GM21737 (cell line): Measurements from ENCODE around the gene DNAH17.

Source experiments
- ATAC-seq: cut with Tn5 transposase; IDR thresholded peaks from one replicate; pipeline ENCODE4 v1.9.1; 2021; ENCODE audit warnings: mild to moderate bottlenecking, moderate library complexity; ENCODE audit not compliant: unreplicated experiment

DNAH17 gene

DNA sequence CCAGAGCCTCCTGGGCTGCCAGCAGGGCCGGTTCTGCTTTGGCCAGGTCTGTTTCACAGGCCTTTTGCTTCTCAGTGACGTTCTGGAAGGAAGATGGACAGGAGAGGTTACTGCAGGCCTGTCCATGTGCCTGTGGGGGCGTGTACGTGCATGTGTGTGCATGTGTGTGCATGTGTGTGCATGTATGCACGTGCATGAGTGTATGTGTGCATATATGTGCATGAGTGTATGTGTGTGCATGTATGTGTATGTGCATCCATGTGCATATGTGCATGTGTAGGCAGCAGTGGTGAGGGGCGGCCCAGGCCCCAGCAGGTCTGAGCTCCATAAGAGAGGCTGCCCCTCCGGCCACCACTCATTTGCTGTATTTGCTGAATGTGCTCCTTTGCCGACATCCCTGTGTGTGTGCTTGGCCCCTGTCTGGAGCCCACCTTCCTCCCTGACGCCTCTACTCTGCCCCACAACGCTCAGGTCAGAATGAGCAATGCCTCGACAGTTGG is 117.0 kb downstream of the DNAH17 start:
- no peak for ATAC-seq

GRCh38 chr17:78459696-78460095 is 117.5 kb downstream of the DNAH17 start:
- no peak for ATAC-seq

DNA sequence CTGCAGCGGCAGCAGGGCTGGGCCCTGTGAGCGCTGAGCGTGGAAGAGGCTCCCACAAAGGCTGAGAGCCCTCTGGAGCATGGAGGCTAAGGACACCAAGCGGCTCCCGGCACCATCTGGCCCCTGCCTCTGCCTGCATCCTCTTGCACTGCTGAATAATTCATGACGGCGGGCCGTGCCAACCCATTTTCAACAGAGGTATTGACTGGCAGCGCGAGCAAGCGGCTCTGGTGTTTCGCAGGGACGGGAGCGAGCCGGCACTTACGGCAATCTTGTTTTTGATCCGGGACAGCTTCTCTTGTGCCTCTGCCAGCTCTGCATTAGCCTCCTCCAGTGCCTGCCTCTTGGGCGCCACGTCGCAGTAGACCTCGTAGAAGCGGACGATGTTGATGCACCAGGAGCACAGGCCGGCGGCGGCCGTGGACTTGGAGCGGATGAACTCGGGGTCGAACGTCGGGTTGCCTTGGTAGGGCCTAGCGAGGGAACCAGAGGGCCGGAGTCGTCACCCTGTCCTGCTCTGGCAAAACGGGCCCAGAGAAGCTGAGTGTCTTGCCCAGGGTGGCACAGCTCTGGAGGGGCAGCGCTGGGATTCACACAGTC is 118.4 kb downstream of the DNAH17 start:
- ATAC-seq: no peak

- ATAC-seq: no peak
These were observed 119.1 kb downstream of the DNAH17 start for GRCh38 chr17:78458091-78458490.

DNA sequence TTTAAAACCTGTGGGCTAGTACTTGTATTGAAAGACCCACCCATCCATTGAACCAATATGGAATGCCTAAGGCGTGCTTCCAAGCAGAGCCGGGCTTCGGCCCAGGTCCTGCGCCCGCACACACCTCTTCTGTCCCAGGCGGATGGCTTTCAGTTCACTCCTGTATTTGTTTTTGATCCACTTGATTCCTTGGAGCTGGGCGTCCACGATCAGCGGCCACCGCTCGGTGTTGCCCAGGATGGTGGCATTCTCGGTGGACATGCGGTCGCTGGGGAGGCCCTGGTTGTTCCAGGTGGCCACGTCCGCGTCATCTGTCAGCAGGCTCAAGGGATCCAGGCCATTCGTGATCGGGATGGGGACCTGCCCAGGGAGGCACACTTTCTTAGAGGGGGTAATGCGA is 122.8 kb downstream of the DNAH17 start:
- no peak for ATAC-seq

DNA sequence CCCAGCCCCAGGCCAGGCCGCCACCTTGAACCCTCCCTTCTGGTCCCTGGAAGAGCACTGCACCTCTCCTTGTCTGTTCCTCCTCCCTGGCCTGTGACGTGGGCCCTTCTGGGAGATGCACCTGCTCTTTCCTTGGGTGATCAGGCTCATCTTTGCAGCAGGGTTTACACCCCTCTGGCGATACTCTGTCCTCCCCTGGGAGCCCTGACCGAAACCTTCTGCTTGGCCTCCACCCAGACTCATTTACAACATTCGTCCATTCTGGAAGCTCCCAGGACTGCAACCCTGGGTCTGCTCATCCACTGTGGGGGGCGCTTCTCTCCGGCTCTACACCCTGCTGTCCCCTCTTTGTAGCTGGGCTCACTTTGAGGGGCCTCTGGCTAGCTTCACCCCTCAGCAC is 125.4 kb downstream of the DNAH17 start:
- ATAC-seq: no peak

GRCh38 chr17:78450696-78451345 is 126.4 kb downstream of the DNAH17 start:
- no peak for ATAC-seq

GRCh38 chr17:78449983-78450595 is 127.1 kb downstream of the DNAH17 start:
- no peak for ATAC-seq

DNA sequence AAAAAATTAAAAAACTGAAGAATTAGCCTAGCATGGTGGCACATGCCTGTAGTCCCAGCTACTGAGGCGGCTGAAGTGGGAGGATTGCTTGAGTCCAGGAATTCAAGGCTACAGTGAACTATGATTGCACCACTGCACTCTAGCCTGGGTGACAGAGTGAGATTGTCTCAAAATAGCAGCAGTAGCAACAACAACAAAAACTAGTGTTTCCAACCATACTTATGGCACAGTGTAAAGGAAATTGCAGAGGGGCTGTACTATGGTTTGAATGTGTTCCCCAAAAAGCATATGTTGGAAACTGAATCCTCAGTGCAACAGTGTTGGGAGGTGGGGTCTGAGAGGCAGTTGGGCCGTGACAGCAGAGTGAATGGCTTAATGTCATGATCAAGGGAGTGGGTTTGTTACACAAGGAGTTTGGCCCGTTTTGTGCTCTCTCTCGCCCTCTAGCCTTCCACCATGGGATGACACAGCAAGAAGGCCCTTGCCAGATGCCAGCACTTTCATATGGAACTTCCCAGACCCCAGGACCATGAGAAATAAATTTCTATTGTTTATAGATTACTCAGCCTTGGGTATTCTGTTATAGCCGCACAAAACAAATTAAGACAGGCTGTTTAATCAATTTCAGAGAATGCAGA is 128.7 kb downstream of the DNAH17 start:
- no peak for ATAC-seq

GRCh38 chr17:78446833-78447232 is 130.4 kb downstream of the DNAH17 start:
- ATAC-seq: no peak

GRCh38 chr17:78444392-78444791 is 132.8 kb downstream of the DNAH17 start:
- no peak for ATAC-seq

DNA sequence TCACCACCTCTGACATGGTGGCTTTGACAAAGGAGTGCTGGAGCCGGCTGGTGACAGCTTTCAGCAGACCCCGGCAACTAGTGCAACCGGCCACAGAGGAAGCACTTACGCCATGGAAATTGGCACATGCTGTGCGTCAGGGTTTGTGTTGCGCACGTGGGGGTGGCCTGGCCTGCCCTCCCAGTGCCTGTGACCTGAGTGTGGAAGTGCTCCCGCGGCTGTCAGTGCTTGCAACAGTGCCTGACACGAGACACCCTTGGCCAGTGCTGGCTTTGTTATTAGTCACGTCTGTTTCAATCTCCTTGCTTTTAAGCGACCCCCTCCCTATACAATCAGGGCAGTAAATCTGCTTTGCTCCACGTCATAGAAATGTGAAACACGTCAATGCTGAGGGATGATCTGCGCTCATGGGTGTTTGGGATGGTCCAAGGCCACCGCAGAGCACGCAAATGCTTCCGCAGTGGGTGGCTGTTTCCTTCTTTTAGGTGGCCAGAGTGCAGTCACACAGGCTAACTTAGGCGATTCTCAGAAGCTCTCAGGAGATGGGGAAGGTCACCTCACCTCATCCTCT is 134.5 kb downstream of the DNAH17 start:
- ATAC-seq: no peak

- ATAC-seq: no peak
These were observed 135.8 kb downstream of the DNAH17 start for GRCh38 chr17:78441271-78441971.

GRCh38 chr17:78438694-78439325 is 138.4 kb downstream of the DNAH17 start:
- no peak for ATAC-seq

GRCh38 chr17:78438271-78438691 is 138.9 kb downstream of the DNAH17 start:
- no peak for ATAC-seq

GRCh38 chr17:78437508-78438169 is 139.6 kb downstream of the DNAH17 start:
- ATAC-seq: no peak

DNA sequence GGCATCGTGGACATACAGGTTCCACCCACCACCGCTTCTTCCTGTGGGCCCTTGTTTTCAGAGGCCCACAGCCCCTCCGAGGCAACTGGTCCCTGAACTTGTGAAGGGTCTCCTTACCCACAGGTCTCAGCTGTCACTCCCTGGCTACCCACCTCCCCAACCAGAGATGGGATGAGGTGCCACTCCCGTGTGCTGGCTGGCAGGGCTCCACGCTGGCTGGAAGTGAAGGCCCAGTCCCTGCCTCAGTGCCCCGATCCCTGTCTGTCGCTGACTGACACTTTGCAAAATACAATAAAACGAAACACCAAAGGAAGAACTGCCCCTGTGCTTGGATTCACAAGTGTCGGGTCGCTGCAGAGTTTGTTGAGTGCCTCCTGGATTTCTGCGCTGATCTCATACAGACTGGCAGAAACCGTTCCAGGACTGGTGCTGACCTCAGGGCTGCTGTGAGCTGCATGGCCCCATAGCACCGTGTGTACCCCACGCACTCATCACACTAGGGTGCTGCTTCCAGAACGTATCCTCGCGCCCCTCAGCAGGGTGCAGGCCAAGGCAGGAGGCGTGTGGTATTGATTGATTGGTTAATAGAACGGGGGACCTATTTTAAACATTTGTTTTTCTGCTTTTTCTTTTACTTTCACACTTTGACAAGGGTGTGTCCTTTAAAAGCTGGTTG is 141.7 kb downstream of the DNAH17 start:
- ATAC-seq: no peak

GRCh38 chr17:78434455-78435329 is 142.5 kb downstream of the DNAH17 start:
- no peak for ATAC-seq
